ENCODE measurements around the gene TMTC1.

DNA sequence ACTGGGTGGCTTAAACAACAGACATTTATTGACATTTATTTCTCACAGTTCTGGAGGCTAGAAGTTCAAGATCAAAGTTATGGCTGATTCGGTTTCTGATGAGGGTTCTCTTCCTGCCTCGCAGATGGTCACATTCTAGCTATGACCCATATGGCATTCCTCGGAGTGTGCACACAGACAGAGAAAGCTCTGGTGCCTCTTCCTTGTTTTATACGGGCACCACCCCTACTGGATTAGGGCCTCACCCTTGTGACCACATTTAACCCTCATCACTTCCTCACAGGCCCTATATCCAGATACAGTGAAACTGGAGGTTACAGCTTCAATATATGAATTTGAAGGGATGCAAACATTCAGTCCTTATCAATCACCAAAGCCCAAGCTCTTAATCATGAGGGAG lies 209.2 kb downstream of the TMTC1 start:
- no peak for TF ChIP-seq ISL1 (CRISPR knock-in tag; IDR thresholded peaks at IDR 0.05)
- TF ChIP-seq, protein P1, sequence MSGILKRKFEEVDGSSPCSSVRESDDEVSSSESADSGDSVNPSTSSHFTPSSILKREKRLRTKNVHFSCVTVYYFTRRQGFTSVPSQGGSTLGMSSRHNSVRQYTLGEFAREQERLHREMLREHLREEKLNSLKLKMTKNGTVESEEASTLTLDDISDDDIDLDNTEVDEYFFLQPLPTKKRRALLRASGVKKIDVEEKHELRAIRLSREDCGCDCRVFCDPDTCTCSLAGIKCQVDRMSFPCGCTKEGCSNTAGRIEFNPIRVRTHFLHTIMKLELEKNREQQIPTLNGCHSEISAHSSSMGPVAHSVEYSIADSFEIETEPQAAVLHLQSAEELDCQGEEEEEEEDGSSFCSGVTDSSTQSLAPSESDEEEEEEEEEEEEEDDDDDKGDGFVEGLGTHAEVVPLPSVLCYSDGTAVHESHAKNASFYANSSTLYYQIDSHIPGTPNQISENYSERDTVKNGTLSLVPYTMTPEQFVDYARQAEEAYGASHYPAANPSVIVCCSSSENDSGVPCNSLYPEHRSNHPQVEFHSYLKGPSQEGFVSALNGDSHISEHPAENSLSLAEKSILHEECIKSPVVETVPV (CRISPR knock-in tag; IDR thresholded peaks at IDR 0.05) = no peak
- no peak for TF ChIP-seq ZFP30 (CRISPR knock-in tag; IDR thresholded peaks at IDR 0.05)
- no peak for TF ChIP-seq RARB (CRISPR knock-in tag; IDR thresholded peaks at IDR 0.05)
- no peak for TF ChIP-seq SNAI2 (CRISPR knock-in tag; IDR thresholded peaks at IDR 0.05)
- TF ChIP-seq, protein P2, sequence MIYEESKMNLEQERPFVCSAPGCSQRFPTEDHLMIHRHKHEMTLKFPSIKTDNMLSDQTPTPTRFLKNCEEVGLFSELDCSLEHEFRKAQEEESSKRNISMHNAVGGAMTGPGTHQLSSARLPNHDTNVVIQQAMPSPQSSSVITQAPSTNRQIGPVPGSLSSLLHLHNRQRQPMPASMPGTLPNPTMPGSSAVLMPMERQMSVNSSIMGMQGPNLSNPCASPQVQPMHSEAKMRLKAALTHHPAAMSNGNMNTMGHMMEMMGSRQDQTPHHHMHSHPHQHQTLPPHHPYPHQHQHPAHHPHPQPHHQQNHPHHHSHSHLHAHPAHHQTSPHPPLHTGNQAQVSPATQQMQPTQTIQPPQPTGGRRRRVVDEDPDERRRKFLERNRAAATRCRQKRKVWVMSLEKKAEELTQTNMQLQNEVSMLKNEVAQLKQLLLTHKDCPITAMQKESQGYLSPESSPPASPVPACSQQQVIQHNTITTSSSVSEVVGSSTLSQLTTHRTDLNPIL (CRISPR knock-in tag; IDR thresholded peaks at IDR 0.05; ENCODE audit: low read depth) = no peak
- no peak for TF ChIP-seq TCF4 (CRISPR knock-in tag; IDR thresholded peaks at IDR 0.05; ENCODE audit: borderline replicate concordance)
